K562 (cell line): ENCODE data around the gene SCN5A. TPM values are rescaled to one million over a fixed set of nuclear protein-coding genes. Genes with fewer than 3 reads are reported as not detected.

Experiments used
- ATAC-seq: fragments of 200-7000 bp; cut with Tn5 transposase; 3 replicates; pipeline ENCODE4 v1.9.1; 2020; ENCODE audit warnings: moderate library complexity
- BruUV-seq: library from RNA; stranded (reverse); fragments of 400-500 nt; replicated peaks from 2 replicates; lab custom pipeline; 2021; lab: Mats Ljungman, UMichigan
- CTCF ChIA-PET: fragments of 300-600 bp; formaldehyde crosslinking; extraction: SDS; loops from one replicate; lab custom pipeline; 2021; ENCODE audit warnings: low intra/inter-chr PET ratio; lab: Yijun Ruan, JAX
- POLR2A ChIA-PET: fragments of 300-600, 350-650 bp; sonication (Branson Sonifier 250); formaldehyde crosslinking; extraction: SDS; loops from one replicate; lab custom pipeline; 2021; ENCODE audit warnings: antibody characterized with exemption, inconsistent platforms; lab: Yijun Ruan, JAX
- DNase-seq, 4 experiments: peaks; one replicate each; pipeline versions ENCODE4 v3.0.0 to v3.0.0-alpha.2; 2011 to 2018; ENCODE audit warnings: low spot score in 3 of 4, mixed read lengths in 3 of 4; ENCODE audit errors: extremely low read depth in 1 of 4
- FAIRE-seq: peaks from 2 replicates; lab custom pipeline; 2011; peaks lifted over from hg19 to GRCh38; lab: Jason Lieb, UNC
- H2AFZ ChIP-seq: 2 replicates; pipeline ENCODE4 v1.6.0; 2011; ENCODE audit warnings: low read depth, low read length, control low read depth, inconsistent platforms
- H3K27ac ChIP-seq: fragments of 200-600 bp; 3 replicates; pipeline ENCODE4 v1.8.0; 2011; ENCODE audit warnings: low read depth, mild to moderate bottlenecking, control low read depth, inconsistent platforms, low read length, moderate library complexity, mixed read lengths; ENCODE audit errors: extremely low read depth
- H3K27me3 ChIP-seq, 2 experiments: fragments of 300-600 bp in 1 of 2; 2 replicates in 1 of 2; 3 replicates in 1 of 2; pipeline versions ENCODE4 v1.6.0 to v1.8.0; 2011; ENCODE audit warnings: inconsistent platforms in 2 of 2, low read length in 2 of 2, mild to moderate bottlenecking in 1 of 2, mixed read lengths in 1 of 2, moderate library complexity in 1 of 2; ENCODE audit not compliant: control insufficient read depth in 2 of 2, insufficient read depth in 2 of 2
- H3K36me3 ChIP-seq: fragments of 300-600 bp; 3 replicates; pipeline ENCODE4 v1.8.0; 2011; ENCODE audit warnings: mild to moderate bottlenecking, low read length, inconsistent platforms; ENCODE audit not compliant: control insufficient read depth, insufficient read depth
- H3K4me1 ChIP-seq, 2 experiments: fragments of 200-600 bp in 1 of 2; replicated peaks in 1 of 2; 2 replicates in 1 of 2; 3 replicates in 1 of 2; pipeline versions ENCODE4 v1.5.1 to v1.8.0; 2011; ENCODE audit warnings: inconsistent platforms in 2 of 2, low read length in 2 of 2, mild to moderate bottlenecking in 1 of 2, mixed read lengths in 1 of 2, moderate library complexity in 1 of 2; ENCODE audit not compliant: control insufficient read depth in 2 of 2, insufficient read depth in 2 of 2
- H3K4me2 ChIP-seq: 2 replicates; pipeline ENCODE4 v1.6.1; 2011; ENCODE audit warnings: low read length, control low read depth, inconsistent platforms, mixed read lengths; ENCODE audit not compliant: insufficient read depth
- H3K4me3 ChIP-seq: fragments of 200-600 bp; sonication (generic), shearing (Covaris generic); 2 replicates; pipeline ENCODE4 v1.5.1; 2016; ENCODE audit warnings: control low read depth, inconsistent platforms
- H3K79me2 ChIP-seq: fragments of 200-600 bp; 3 replicates; pipeline ENCODE4 v1.8.0; 2011; ENCODE audit warnings: low read length, inconsistent platforms; ENCODE audit not compliant: control insufficient read depth, insufficient read depth
- H3K9ac ChIP-seq, 2 experiments: 2 replicates each; pipeline versions ENCODE4 v1.6.0 to v1.6.1; 2011; ENCODE audit warnings: low read depth in 2 of 2, low read length in 2 of 2, control low read depth in 1 of 2, inconsistent platforms in 1 of 2, mild to moderate bottlenecking in 1 of 2, mixed read lengths in 1 of 2; ENCODE audit not compliant: insufficient read depth in 1 of 2
- H3K9me1 ChIP-seq: one replicate; pipeline ENCODE4 v1.6.0; 2011; ENCODE audit warnings: inconsistent platforms, mild to moderate bottlenecking, low read length, moderate library complexity; ENCODE audit not compliant: control insufficient read depth, insufficient read depth
- H3K9me3 ChIP-seq: replicated peaks from 2 replicates; pipeline ENCODE4 v1.5.1; 2011; ENCODE audit warnings: low read depth, low read length, inconsistent platforms; ENCODE audit not compliant: control insufficient read depth, insufficient read depth
- H4K20me1 ChIP-seq: replicated peaks from 2 replicates; pipeline ENCODE4 v1.6.1; 2011; ENCODE audit warnings: low read length, inconsistent platforms, mixed read lengths; ENCODE audit not compliant: control insufficient read depth, insufficient read depth
- ARID1B ChIP-seq: fragments of 450-650 bp; IDR thresholded peaks from 2 replicates; pipeline ENCODE4 v1.6.1; 2016; ENCODE audit warnings: antibody characterized with exemption, mild to moderate bottlenecking, inconsistent platforms
- C11orf30 ChIP-seq: fragments of 450-650 bp; IDR thresholded peaks from 2 replicates; pipeline ENCODE4 v1.6.1; 2016; ENCODE audit warnings: low read depth, mild to moderate bottlenecking
- DPF2 ChIP-seq: fragments of 450-650 bp; IDR thresholded peaks from 2 replicates; pipeline ENCODE4 v1.6.1; 2016
- EP400 ChIP-seq: fragments of 450-650 bp; IDR thresholded peaks from 2 replicates; pipeline ENCODE4 v1.6.1; 2017; ENCODE audit warnings: antibody characterized with exemption, mild to moderate bottlenecking, moderate library complexity
- FOSL1 ChIP-seq: fragments of 200-800 bp; sonication (Bioruptor generic); conservative IDR thresholded peaks from 2 replicates; pipeline ENCODE4 v1.6.1; 2016; ENCODE audit warnings: missing genetic modification characterization, missing compliant biosample characterization
- HIVEP1 ChIP-seq: fragments of 250-450 bp; sonication (Bioruptor Pico); IDR thresholded peaks from 2 replicates; pipeline ENCODE4 v1.4.0; 2020; ENCODE audit warnings: mild to moderate bottlenecking
- HNRNPH1 ChIP-seq: fragments of 200-400 bp; formaldehyde crosslinking; optimal IDR thresholded peaks from 2 replicates; pipeline ENCODE3; 2017; ENCODE audit warnings: low read depth, mild to moderate bottlenecking, low read length, moderate library complexity
- MAFG ChIP-seq: fragments of 450-650 bp; conservative IDR thresholded peaks from 2 replicates; pipeline ENCODE4 v1.6.1; 2016; ENCODE audit warnings: missing genetic modification characterization, missing compliant biosample characterization
- MAFK ChIP-seq: IDR thresholded peaks from 2 replicates; pipeline ENCODE4 v1.6.1; 2011; ENCODE audit warnings: low read length, improper control_type of control experiment
- MXI1 ChIP-seq: IDR thresholded peaks from 2 replicates; pipeline ENCODE4 v1.6.1; 2011; ENCODE audit warnings: low read depth, mild to moderate bottlenecking, improper control_type of control experiment, low read length
- NFE2 ChIP-seq: IDR thresholded peaks from 2 replicates; pipeline ENCODE4 v1.6.1; 2014; ENCODE audit warnings: antibody characterized with exemption, low read depth
- RAD21 ChIP-seq, 2 experiments: fragments of 250-450 bp in 1 of 2; fragments of 450-650 bp in 1 of 2; sonication (Bioruptor Pico) in 1 of 2; formaldehyde crosslinking in 1 of 2; IDR thresholded peaks in 1 of 2; conservative IDR thresholded peaks in 1 of 2; 2 replicates each; pipeline versions ENCODE4 v1.4.0 to v1.8.0; 2020 to 2022; ENCODE audit warnings: mild to moderate bottlenecking in 2 of 2, moderate library complexity in 1 of 2
- RCOR1 ChIP-seq, 2 experiments: IDR thresholded peaks; 2 replicates each; pipeline ENCODE4 v1.6.1; 2012; ENCODE audit warnings: low read depth in 2 of 2, low read length in 2 of 2, borderline replicate concordance in 1 of 2, improper control_type of control experiment in 1 of 2
- RHOXF2B ChIP-seq: fragments of 250-450 bp; sonication (Bioruptor Pico); conservative IDR thresholded peaks from 2 replicates; pipeline ENCODE4 v1.5.1; 2021
- RUNX1 ChIP-seq: sonication (generic); IDR thresholded peaks from 2 replicates; pipeline ENCODE4 v1.6.1; 2016; ENCODE audit warnings: antibody characterized with exemption, low read depth
- SUPT5H ChIP-seq: fragments of 450-650 bp; IDR thresholded peaks from 2 replicates; pipeline ENCODE4 v1.6.1; 2016
- TRIM28 ChIP-seq: fragments of 450-650 bp; IDR thresholded peaks from 2 replicates; pipeline ENCODE4 v1.6.1; 2017
- TSHZ1 ChIP-seq: fragments of 250-450 bp; sonication (Bioruptor Pico); IDR thresholded peaks from 2 replicates; pipeline ENCODE4 v1.4.0; 2020; ENCODE audit warnings: mild to moderate bottlenecking, moderate library complexity
- ZNF239 ChIP-seq: fragments of 250-450 bp; sonication (Bioruptor Pico); IDR thresholded peaks from 2 replicates; pipeline ENCODE4 v1.4.0; 2020; ENCODE audit warnings: mild to moderate bottlenecking
- ZNF316 ChIP-seq: fragments of 450-650 bp; IDR thresholded peaks from 2 replicates; pipeline ENCODE4 v1.6.1; 2016
- ZNF699 ChIP-seq: fragments of 250-450 bp; sonication (Bioruptor Pico); IDR thresholded peaks from 2 replicates; pipeline ENCODE4 v1.8.0; 2021; ENCODE audit warnings: mild to moderate bottlenecking, moderate library complexity; ENCODE audit not compliant: insufficient replicate concordance
- WGBS: fragments of 100-300 bp; shearing (Covaris generic); methylation state at CpG from one replicate; pipeline ENCODE4 v1.1.6; 2016; ENCODE audit warnings: low coverage, mixed read lengths; ENCODE audit not compliant: insufficient coverage; ENCODE audit errors: missing lambda C conversion rate; 5-methylcytosine and 5-hydroxymethylcytosine counted together
- in situ Hi-C: fragments of 300-500 bp; cut with MboI; formaldehyde crosslinking; loops from 4 replicates; pipeline ENCODE4 v1.15.0; 2018; ENCODE audit warnings: inconsistent platforms, mixed read lengths
- intact Hi-C: fragments of 100-400 bp; cut with micrococcal nuclease; formaldehyde crosslinking; loops from 2 replicates; pipeline ENCODE4 v1.14.2; 2022
- polyA plus RNA-seq, 8 experiments: library from polyadenylated mRNA; depleted of rRNA in 4 of 8; stranded (reverse) in 5 of 8; unstranded in 3 of 8; fragments of >200 nt; fragmentation: Nextera tagmentation in 2 of 8; fragmentation: Illumina TruSeq in 1 of 8; extraction: Ambion mirVana in 2 of 8; extraction: Trizol in 1 of 8; gene quantifications; 2 replicates each; pipeline versions ENCODE4 v1.2.1 to v1.2.3, GENCODE V29; 2011 to 2014; ENCODE audit warnings: inconsistent platforms in 1 of 8, missing spikeins in 1 of 8
- total RNA-seq, 7 experiments: library from RNA; depleted of rRNA in 6 of 7; stranded (reverse); fragments of >200 nt in 6 of 7; fragmentation: Illumina TruSeq in 2 of 7; extraction: Trizol in 2 of 7; gene quantifications; 2 replicates each; pipeline versions ENCODE4 v1.2.1 to v1.2.3, GENCODE V29; 2011 to 2021; ENCODE audit warnings: low replicate concordance in 1 of 7
- TF ChIP-seq, protein P1 (sequence below): sonication (generic); IDR thresholded peaks from 2 replicates; pipeline ENCODE4 v1.6.1; 2016

Gene SCN5A
- total and polyA plus RNA-seq, 9 of the 15 experiments (the other 6 are each of a cell fraction or from before 2014, with no cell fraction given): 0.07 to 1.4 (median 0.21) TPM; not detected in 2

GRCh38 chr3:38516669-38517068 lies 132.8 kb downstream of the SCN5A start:
- 25% methylated on average over 1 of the region's 1 CpG for WGBS
- POLR2A ChIA-PET: interaction anchor here (0.7 to 0.8 kb wide), 2 partner anchors 20 to 243 kb away, joined by 3 to 4 read pairs; partner anchors contain the start of gene EXOG
- peaks cover 9% of the 10 kb centered on the region; the same call in 2 of the 3 replicates for H3K36me3 ChIP-seq
- TF ChIP-seq MAFG (tag): peak; percentile 93
- TF ChIP-seq RHOXF2B: no peak
- TF ChIP-seq ZNF316: peak; percentile 97
- peak; percentile 67; the same call in 1 of the 2 replicates for TF ChIP-seq NFE2
- TF ChIP-seq RAD21 (CRISPR knock-in tag; conservative IDR thresholded peaks at IDR 0.05 in 1 of 2, IDR thresholded peaks at IDR 0.05 in 1 of 2): no peak
- TF ChIP-seq FOSL1 (tag): peak; percentile 70
- peak; percentile 81 for TF ChIP-seq ZNF239 (CRISPR knock-in tag)
- TF ChIP-seq ARID1B: 0 out of 2 replicates have a peak, but pooled peaks have one; percentile 18
- no peak for TF ChIP-seq MXI1
- TF ChIP-seq RCOR1 (IDR thresholded peaks at IDR 0.05; ENCODE audit: borderline replicate concordance in 1 of 2, low read depth in 2 of 2, low read length in 2 of 2): no peak
- TF ChIP-seq TSHZ1: no peak
- no peak for TF ChIP-seq SUPT5H
- TF ChIP-seq EP400: peak; percentile 23; the same call in 1 of the 2 replicates
- TF ChIP-seq, protein P1, sequence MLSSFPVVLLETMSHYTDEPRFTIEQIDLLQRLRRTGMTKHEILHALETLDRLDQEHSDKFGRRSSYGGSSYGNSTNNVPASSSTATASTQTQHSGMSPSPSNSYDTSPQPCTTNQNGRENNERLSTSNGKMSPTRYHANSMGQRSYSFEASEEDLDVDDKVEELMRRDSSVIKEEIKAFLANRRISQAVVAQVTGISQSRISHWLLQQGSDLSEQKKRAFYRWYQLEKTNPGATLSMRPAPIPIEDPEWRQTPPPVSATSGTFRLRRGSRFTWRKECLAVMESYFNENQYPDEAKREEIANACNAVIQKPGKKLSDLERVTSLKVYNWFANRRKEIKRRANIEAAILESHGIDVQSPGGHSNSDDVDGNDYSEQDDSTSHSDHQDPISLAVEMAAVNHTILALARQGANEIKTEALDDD: 0 out of 2 replicates have a peak, but pooled peaks have one; percentile 26
- TF ChIP-seq RUNX1: no peak
- TF ChIP-seq TRIM28: no peak
- no peak for TF ChIP-seq HIVEP1 (CRISPR knock-in tag)
- no peak for TF ChIP-seq HNRNPH1
- peak; percentile 91 for TF ChIP-seq C11orf30
- TF ChIP-seq MAFK: peak; percentile 75
- TF ChIP-seq DPF2: peak; percentile 76
- TF ChIP-seq ZNF699 (CRISPR knock-in tag): no peak

More at GRCh38 chr3:38516669-38517068, 132.8 kb downstream of the SCN5A start:
- no TSS peak for BruUV-seq
- in situ Hi-C loops: no loop called here
- peak; percentile 76 for ATAC-seq
- DNase-seq: peak in 1 of 4 experiments; percentile 20
- FAIRE-seq: no peak
- Histone ChIP-seq H3K27me3 (no peaks in the 10 kb centered on the region), H2AFZ (no peak overlapping the region), H3K9ac (no peak overlapping the region), H3K4me1 (no peaks in the 10 kb centered on the region), H3K9me3 (no peaks in the 10 kb centered on the region), H3K79me2 (no peaks in the 10 kb centered on the region), H3K4me2 (no peak overlapping the region), H4K20me1 (no peaks in the 10 kb centered on the region), H3K27ac (no peak overlapping the region), H3K9me1 (no peaks in the 10 kb centered on the region), H3K4me3 (no peak overlapping the region)
- intact Hi-C loops: no loop called here
- CTCF ChIA-PET: no interaction called here
